ENCODE results near the gene WASHC2C. TPM values are rescaled to one million over a fixed set of nuclear protein-coding genes. Genes with fewer than 3 reads are reported as not detected.
"Not testable (repeated sequence)": the region's sequence is repeated elsewhere in the genome, so short reads cannot be mapped to it uniquely, and the experiment has no call there.

WASHC2C gene
- polyA plus RNA-seq, 1 donor from 2014 or later = 26.3 TPM

GRCh38 chr10:45723851-45724250 is 3.2 kb upstream of the WASHC2C start:
- H3K27ac ChIP-seq (ENCODE audit: low read length); H3K27me3 ChIP-seq (ENCODE audit: insufficient read depth, low read depth, low read length); H3K9me2 ChIP-seq (ENCODE audit: insufficient read depth, low read length); H3K36me3 ChIP-seq (ENCODE audit: insufficient read depth, low read length); H3K79me2 ChIP-seq (replicated peaks; ENCODE audit: insufficient read depth, low read length); H3K9ac ChIP-seq (ENCODE audit: low read length); H3K9me3 ChIP-seq (ENCODE audit: low read length); H3K4me2 ChIP-seq (ENCODE audit: low read length); H3F3A ChIP-seq (ENCODE audit: insufficient read depth, low read length, poor library complexity, severe bottlenecking); H2AFZ ChIP-seq (ENCODE audit: low read depth, low read length); H4K20me1 ChIP-seq (ENCODE audit: insufficient read depth); H3K4me3 ChIP-seq (ENCODE audit: low read length): not testable (repeated sequence)

- not testable (repeated sequence) for H2AFZ ChIP-seq (ENCODE audit: low read depth, low read length)
These were observed 427 bp downstream of the WASHC2C start for GRCh38 chr10:45727421-45727965.

GRCh38 chr10:45734449-45734848 is 7.4 kb downstream of the WASHC2C start:
- H3K9me3 ChIP-seq (ENCODE audit: low read length); H3K36me3 ChIP-seq (ENCODE audit: insufficient read depth, low read length); H3K27me3 ChIP-seq (ENCODE audit: insufficient read depth, low read depth, low read length); H2AFZ ChIP-seq (ENCODE audit: low read depth, low read length); H3K9ac ChIP-seq (ENCODE audit: low read length); H3K27ac ChIP-seq (ENCODE audit: low read length); H4K20me1 ChIP-seq (ENCODE audit: insufficient read depth); H3K4me2 ChIP-seq (ENCODE audit: low read length); H3K9me2 ChIP-seq (ENCODE audit: insufficient read depth, low read length); H3F3A ChIP-seq (ENCODE audit: insufficient read depth, low read length, poor library complexity, severe bottlenecking); H3K4me3 ChIP-seq (ENCODE audit: low read length); H3K79me2 ChIP-seq (replicated peaks; ENCODE audit: insufficient read depth, low read length): not testable (repeated sequence)

More at GRCh38 chr10:45727421-45727965, 427 bp downstream of the WASHC2C start:
- H3K36me3 ChIP-seq (ENCODE audit: insufficient read depth, low read length); H3F3A ChIP-seq (ENCODE audit: insufficient read depth, low read length, poor library complexity, severe bottlenecking); H4K20me1 ChIP-seq (ENCODE audit: insufficient read depth); H3K27me3 ChIP-seq (ENCODE audit: insufficient read depth, low read depth, low read length); H3K9me3 ChIP-seq (ENCODE audit: low read length); H3K79me2 ChIP-seq (replicated peaks; ENCODE audit: insufficient read depth, low read length); H3K4me2 ChIP-seq (ENCODE audit: low read length); H3K27ac ChIP-seq (ENCODE audit: low read length); H3K9me2 ChIP-seq (ENCODE audit: insufficient read depth, low read length): not testable (repeated sequence)
- Histone ChIP-seq H3K4me3 (ENCODE audit: low read length) (peak overlapping the region; percentile 69), H3K9ac (ENCODE audit: low read length) (peak overlapping the region; percentile 61)

- H3K36me3 ChIP-seq (ENCODE audit: insufficient read depth, low read length); H4K20me1 ChIP-seq (ENCODE audit: insufficient read depth); H3K9me3 ChIP-seq (ENCODE audit: low read length); H3K9ac ChIP-seq (ENCODE audit: low read length); H3K4me3 ChIP-seq (ENCODE audit: low read length); H3K9me2 ChIP-seq (ENCODE audit: insufficient read depth, low read length); H2AFZ ChIP-seq (ENCODE audit: low read depth, low read length); H3K27me3 ChIP-seq (ENCODE audit: insufficient read depth, low read depth, low read length); H3K4me2 ChIP-seq (ENCODE audit: low read length); H3K79me2 ChIP-seq (replicated peaks; ENCODE audit: insufficient read depth, low read length); H3F3A ChIP-seq (ENCODE audit: insufficient read depth, low read length, poor library complexity, severe bottlenecking); H3K27ac ChIP-seq (ENCODE audit: low read length): not testable (repeated sequence)
These were observed 7.8 kb downstream of the WASHC2C start for GRCh38 chr10:45734867-45735266.

- H3K4me3 ChIP-seq (ENCODE audit: low read length); H3K9ac ChIP-seq (ENCODE audit: low read length); H2AFZ ChIP-seq (ENCODE audit: low read depth, low read length); H3F3A ChIP-seq (ENCODE audit: insufficient read depth, low read length, poor library complexity, severe bottlenecking); H3K79me2 ChIP-seq (replicated peaks; ENCODE audit: insufficient read depth, low read length); H4K20me1 ChIP-seq (ENCODE audit: insufficient read depth); H3K9me2 ChIP-seq (ENCODE audit: insufficient read depth, low read length); H3K27me3 ChIP-seq (ENCODE audit: insufficient read depth, low read depth, low read length); H3K4me2 ChIP-seq (ENCODE audit: low read length); H3K27ac ChIP-seq (ENCODE audit: low read length); H3K9me3 ChIP-seq (ENCODE audit: low read length); H3K36me3 ChIP-seq (ENCODE audit: insufficient read depth, low read length): not testable (repeated sequence)
These were observed 14.5 kb downstream of the WASHC2C start for GRCh38 chr10:45741559-45741958.

- not testable (repeated sequence) for H3K9ac ChIP-seq (ENCODE audit: low read length); H3K4me3 ChIP-seq (ENCODE audit: low read length); H3K36me3 ChIP-seq (ENCODE audit: insufficient read depth, low read length); H4K20me1 ChIP-seq (ENCODE audit: insufficient read depth); H3K9me3 ChIP-seq (ENCODE audit: low read length); H3K27ac ChIP-seq (ENCODE audit: low read length); H3F3A ChIP-seq (ENCODE audit: insufficient read depth, low read length, poor library complexity, severe bottlenecking); H3K27me3 ChIP-seq (ENCODE audit: insufficient read depth, low read depth, low read length); H3K79me2 ChIP-seq (replicated peaks; ENCODE audit: insufficient read depth, low read length); H3K9me2 ChIP-seq (ENCODE audit: insufficient read depth, low read length); H2AFZ ChIP-seq (ENCODE audit: low read depth, low read length); H3K4me2 ChIP-seq (ENCODE audit: low read length)
These were observed 14.9 kb downstream of the WASHC2C start for GRCh38 chr10:45742014-45742413.

- not testable (repeated sequence) for H3K9me2 ChIP-seq (ENCODE audit: insufficient read depth, low read length); H3K4me3 ChIP-seq (ENCODE audit: low read length); H3K27ac ChIP-seq (ENCODE audit: low read length); H3F3A ChIP-seq (ENCODE audit: insufficient read depth, low read length, poor library complexity, severe bottlenecking); H3K27me3 ChIP-seq (ENCODE audit: insufficient read depth, low read depth, low read length); H3K36me3 ChIP-seq (ENCODE audit: insufficient read depth, low read length); H3K9ac ChIP-seq (ENCODE audit: low read length); H3K4me2 ChIP-seq (ENCODE audit: low read length); H2AFZ ChIP-seq (ENCODE audit: low read depth, low read length); H3K9me3 ChIP-seq (ENCODE audit: low read length); H3K79me2 ChIP-seq (replicated peaks; ENCODE audit: insufficient read depth, low read length); H4K20me1 ChIP-seq (ENCODE audit: insufficient read depth)
These were observed 24.1 kb downstream of the WASHC2C start for GRCh38 chr10:45751141-45751540.

GRCh38 chr10:45752210-45752609 is 25.1 kb downstream of the WASHC2C start:
- not testable (repeated sequence) for H3K9me2 ChIP-seq (ENCODE audit: insufficient read depth, low read length); H3K36me3 ChIP-seq (ENCODE audit: insufficient read depth, low read length); H3K27me3 ChIP-seq (ENCODE audit: insufficient read depth, low read depth, low read length); H2AFZ ChIP-seq (ENCODE audit: low read depth, low read length); H4K20me1 ChIP-seq (ENCODE audit: insufficient read depth); H3F3A ChIP-seq (ENCODE audit: insufficient read depth, low read length, poor library complexity, severe bottlenecking); H3K79me2 ChIP-seq (replicated peaks; ENCODE audit: insufficient read depth, low read length); H3K4me2 ChIP-seq (ENCODE audit: low read length); H3K4me3 ChIP-seq (ENCODE audit: low read length); H3K9me3 ChIP-seq (ENCODE audit: low read length); H3K27ac ChIP-seq (ENCODE audit: low read length); H3K9ac ChIP-seq (ENCODE audit: low read length)
